Hepatocyte (in vitro differentiated cells): ENCODE measurements around the gene ACTL7A. TPM values are rescaled to one million over a fixed set of nuclear protein-coding genes. Genes with fewer than 3 reads are reported as not detected.

Experiments used
- DNase-seq: peaks from one replicate; pipeline ENCODE4 v3.0.0-alpha.2; 2016; ENCODE audit warnings: low spot score
- H2AFZ ChIP-seq: fragments of 200-600 bp; sonication (generic); 2 replicates; pipeline ENCODE4 v1.6.0; 2016; ENCODE audit warnings: antibody characterized with exemption, mild to moderate bottlenecking
- H3K27ac ChIP-seq: fragments of 200-600 bp; sonication (generic); 2 replicates; pipeline ENCODE4 v1.5.1; 2016; ENCODE audit warnings: mild to moderate bottlenecking
- H3K27me3 ChIP-seq: fragments of 200-600 bp; sonication (generic); 2 replicates; pipeline ENCODE4 v1.6.1; 2016
- H3K36me3 ChIP-seq: fragments of 200-600 bp; sonication (generic); replicated peaks from 2 replicates; pipeline ENCODE4 v1.5.1; 2016; ENCODE audit warnings: low read depth; ENCODE audit not compliant: insufficient read depth
- H3K4me1 ChIP-seq: fragments of 200-600 bp; sonication (generic); 2 replicates; pipeline ENCODE4 v1.5.1; 2016; ENCODE audit warnings: mild to moderate bottlenecking, moderate library complexity; ENCODE audit not compliant: insufficient read depth
- H3K4me2 ChIP-seq: fragments of 200-600 bp; sonication (generic); 2 replicates; pipeline ENCODE4 v1.6.0; 2016
- H3K4me3 ChIP-seq: fragments of 200-600 bp; sonication (generic); 2 replicates; pipeline ENCODE4 v1.5.1; 2016; ENCODE audit warnings: mild to moderate bottlenecking
- H3K79me2 ChIP-seq: fragments of 200-600 bp; sonication (generic); 2 replicates; pipeline ENCODE4 v1.6.0; 2017; ENCODE audit warnings: mild to moderate bottlenecking
- H3K9me2 ChIP-seq: fragments of 200-600 bp; sonication (generic); replicated peaks from 2 replicates; pipeline ENCODE4 v1.6.0; 2017; ENCODE audit warnings: mild to moderate bottlenecking; ENCODE audit not compliant: insufficient read depth
- H3K9me3 ChIP-seq: fragments of 200-600 bp; sonication (generic); 2 replicates; pipeline ENCODE4 v1.5.1; 2016; ENCODE audit warnings: low read depth, mild to moderate bottlenecking
- H4K20me1 ChIP-seq: fragments of 200-600 bp; sonication (generic); 2 replicates; pipeline ENCODE4 v1.6.0; 2016; ENCODE audit warnings: mild to moderate bottlenecking; ENCODE audit not compliant: insufficient read depth, poor library complexity, severe bottlenecking
- EZH2 ChIP-seq: fragments of 200-600 bp; sonication (generic); IDR thresholded peaks from 2 replicates; pipeline ENCODE4 v1.6.1; 2016; ENCODE audit warnings: antibody characterized with exemption, mild to moderate bottlenecking, borderline replicate concordance
- EZH2phosphoT487 ChIP-seq: fragments of 200-600 bp; sonication (generic); IDR thresholded peaks from one replicate; pipeline ENCODE4 v1.6.1; 2018; ENCODE audit warnings: antibody characterized with exemption, mild to moderate bottlenecking, low read depth, moderate library complexity; ENCODE audit not compliant: unreplicated experiment, severe bottlenecking
- WGBS: methylation state at CpG from one replicate; pipeline ENCODE4 v1.1.6; 2016; ENCODE audit warnings: low lambda C conversion rate; ENCODE audit errors: missing lambda C conversion rate; 5-methylcytosine and 5-hydroxymethylcytosine counted together
- polyA plus RNA-seq: library from polyadenylated mRNA; unstranded; fragments of >200 nt; fragmentation: Nextera tagmentation; extraction: Ambion mirVana; gene quantifications from 2 replicates; pipeline ENCODE4 v1.2.1, GENCODE V29; 2016
- small RNA-seq: library from RNA; depleted of rRNA; stranded (forward); fragments of <200 nt; gene quantifications from one replicate; pipeline ENCODE3, GENCODE V24; 2014
- total RNA-seq: library from RNA; depleted of rRNA; stranded (reverse); fragments of >200 nt; gene quantifications from 2 replicates; pipeline ENCODE4 v1.2.3, GENCODE V29; 2014
- TF ChIP-seq, protein P1 (sequence below): fragments of 200-600 bp; sonication (generic); IDR thresholded peaks from 2 replicates; pipeline ENCODE4 v1.5.1; 2016; ENCODE audit warnings: antibody characterized with exemption, mild to moderate bottlenecking; ENCODE audit not compliant: poor library complexity

ACTL7A gene
- total and polyA plus RNA-seq, 2 experiments from 2014 or later: not detected

DNA sequence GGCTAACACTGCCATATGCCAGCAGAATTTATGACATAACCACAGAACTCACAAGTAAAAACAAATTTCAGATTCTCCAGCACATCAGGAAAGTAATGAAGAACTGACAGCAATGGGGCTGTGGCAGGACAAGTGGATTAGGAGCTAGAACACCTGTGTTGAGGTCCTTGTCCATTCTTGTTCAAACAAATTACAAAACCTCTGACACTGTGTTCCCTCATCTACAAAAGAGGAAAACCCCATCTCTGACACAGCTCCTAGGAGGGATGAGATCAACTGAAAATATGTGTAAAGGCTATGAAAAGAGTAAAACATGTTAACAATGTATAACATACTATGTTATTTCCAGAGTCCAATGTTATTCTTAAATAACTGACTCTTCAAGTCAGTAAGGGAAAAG, 48.3 kb downstream of the ACTL7A start:
- Histone ChIP-seq H3K79me2 (no peaks in the 10 kb centered on the region), H3K4me1 (no peaks in the 10 kb centered on the region), H3K27ac (no peak overlapping the region), H3K4me2 (no peak overlapping the region), H3K36me3 (no peaks in the 10 kb centered on the region), H2AFZ (no peak overlapping the region), H3K9me3 (no peaks in the 10 kb centered on the region), H4K20me1 (no peaks in the 10 kb centered on the region), H3K9me2 (no peaks in the 10 kb centered on the region), H3K4me3 (no peak overlapping the region), H3K27me3 (no peaks in the 10 kb centered on the region)
- no peak for DNase-seq
- TF ChIP-seq EZH2 (no peak), EZH2phosphoT487 (no peak)
- TF ChIP-seq, protein P1, sequence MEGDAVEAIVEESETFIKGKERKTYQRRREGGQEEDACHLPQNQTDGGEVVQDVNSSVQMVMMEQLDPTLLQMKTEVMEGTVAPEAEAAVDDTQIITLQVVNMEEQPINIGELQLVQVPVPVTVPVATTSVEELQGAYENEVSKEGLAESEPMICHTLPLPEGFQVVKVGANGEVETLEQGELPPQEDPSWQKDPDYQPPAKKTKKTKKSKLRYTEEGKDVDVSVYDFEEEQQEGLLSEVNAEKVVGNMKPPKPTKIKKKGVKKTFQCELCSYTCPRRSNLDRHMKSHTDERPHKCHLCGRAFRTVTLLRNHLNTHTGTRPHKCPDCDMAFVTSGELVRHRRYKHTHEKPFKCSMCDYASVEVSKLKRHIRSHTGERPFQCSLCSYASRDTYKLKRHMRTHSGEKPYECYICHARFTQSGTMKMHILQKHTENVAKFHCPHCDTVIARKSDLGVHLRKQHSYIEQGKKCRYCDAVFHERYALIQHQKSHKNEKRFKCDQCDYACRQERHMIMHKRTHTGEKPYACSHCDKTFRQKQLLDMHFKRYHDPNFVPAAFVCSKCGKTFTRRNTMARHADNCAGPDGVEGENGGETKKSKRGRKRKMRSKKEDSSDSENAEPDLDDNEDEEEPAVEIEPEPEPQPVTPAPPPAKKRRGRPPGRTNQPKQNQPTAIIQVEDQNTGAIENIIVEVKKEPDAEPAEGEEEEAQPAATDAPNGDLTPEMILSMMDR: no peak

DNA sequence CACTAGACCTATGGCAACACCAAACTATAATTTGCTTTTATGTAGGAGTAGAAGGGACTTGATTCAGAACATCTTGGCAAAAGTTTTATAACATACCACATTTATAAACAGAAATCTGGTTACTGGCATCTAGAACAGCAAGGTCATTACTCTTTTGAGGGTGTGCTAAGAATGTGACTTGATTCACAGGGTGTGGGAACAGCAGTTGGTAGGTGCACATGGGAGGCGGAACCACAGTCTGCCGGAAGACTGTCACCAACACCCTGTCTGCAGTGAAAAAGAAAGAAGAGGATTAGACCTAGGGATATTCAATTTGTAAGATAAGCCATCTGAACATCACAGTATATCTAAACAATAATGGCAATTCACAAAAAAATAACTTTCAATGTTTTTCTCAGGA, 48.8 kb downstream of the ACTL7A start:
- Histone ChIP-seq H3K9me3 (no peaks in the 10 kb centered on the region), H3K36me3 (no peaks in the 10 kb centered on the region), H3K9me2 (no peaks in the 10 kb centered on the region), H3K4me3 (no peak overlapping the region), H4K20me1 (no peaks in the 10 kb centered on the region), H3K4me2 (no peak overlapping the region), H3K4me1 (no peaks in the 10 kb centered on the region), H2AFZ (no peak overlapping the region), H3K27ac (no peak overlapping the region), H3K79me2 (no peaks in the 10 kb centered on the region), H3K27me3 (no peaks in the 10 kb centered on the region)
- TF ChIP-seq EZH2phosphoT487 (no peak), EZH2 (no peak)
- TF ChIP-seq, protein P1: no peak
- no peak for DNase-seq
- 98% methylated on average over 2 of the region's 2 CpGs for WGBS

DNA sequence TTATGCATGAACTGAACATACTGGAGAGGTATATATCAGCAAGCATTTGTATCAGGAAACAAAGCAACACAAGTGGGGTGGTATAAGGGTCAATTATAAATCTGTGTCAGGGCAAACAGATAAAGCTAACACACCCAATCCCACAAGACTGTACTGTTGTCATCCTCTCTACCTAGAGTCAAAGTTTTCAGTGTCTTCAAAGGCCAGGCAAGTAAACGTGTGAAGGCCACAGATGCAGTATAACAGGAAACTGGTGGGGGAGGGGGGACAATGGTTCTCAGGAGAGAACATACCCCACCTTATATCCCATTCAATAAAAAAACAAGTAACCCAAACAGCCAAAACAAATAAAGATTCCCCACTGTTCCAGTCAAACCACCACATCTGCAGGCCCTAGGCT, 49.8 kb downstream of the ACTL7A start:
- Histone ChIP-seq H3K27me3 (no peaks in the 10 kb centered on the region), H3K4me1 (no peaks in the 10 kb centered on the region), H3K9me3 (no peaks in the 10 kb centered on the region), H3K4me2 (no peak overlapping the region), H3K79me2 (no peaks in the 10 kb centered on the region), H3K4me3 (no peak overlapping the region), H2AFZ (no peak overlapping the region), H3K9me2 (no peaks in the 10 kb centered on the region), H3K27ac (no peak overlapping the region), H4K20me1 (no peaks in the 10 kb centered on the region), H3K36me3 (no peaks in the 10 kb centered on the region)
- 81% methylated on average over 1 of the region's 1 CpG for WGBS
- TF ChIP-seq EZH2: no peak
- TF ChIP-seq, protein P1: no peak
- no peak for TF ChIP-seq EZH2phosphoT487
- DNase-seq: no peak

Small RNAs within 50 kb of the gene (small RNA-seq; reads per million reads assigned to genes)
- gene AL359692.1: not detected

Other genes starting within 250 kb of the ACTL7A start
- not detected in 2 replicates for gene ACTL7B, start 6.3 kb upstream of the ACTL7A start, total RNA-seq
- gene ACTL7B, start 6.3 kb upstream of the ACTL7A start, polyA plus RNA-seq: not detected in 2 replicates
- 49.7 and 68.6 TPM in 2 replicates for gene ELP1, start 71.9 kb downstream of the ACTL7A start, total RNA-seq
- 20.9 and 34.8 TPM in 2 replicates for gene ELP1, start 71.9 kb downstream of the ACTL7A start, polyA plus RNA-seq
- 13.7 and 16.4 TPM in 2 replicates for gene ABITRAM, start 72.1 kb downstream of the ACTL7A start, total RNA-seq
- gene ABITRAM, start 72.1 kb downstream of the ACTL7A start, polyA plus RNA-seq: 19.7 and 24.4 TPM in 2 replicates
- gene CTNNAL1, start 151.2 kb downstream of the ACTL7A start, total RNA-seq: 46.3 and 54.5 TPM in 2 replicates
- gene CTNNAL1, start 151.2 kb downstream of the ACTL7A start, polyA plus RNA-seq: 57.4 and 64.1 TPM in 2 replicates